Panc1 (cell line): Measurements from ENCODE around the gene EVI5. TPM values are rescaled to one million over a fixed set of nuclear protein-coding genes. Genes with fewer than 3 reads are reported as not detected.

ENCODE experiments used
- ATAC-seq: fragments of 200-7000 bp; cut with Tn5 transposase; 2 replicates; pipeline ENCODE4 v1.9.1; 2020; ENCODE audit warnings: mild to moderate bottlenecking, moderate library complexity
- BruUV-seq: library from RNA; stranded (reverse); fragments of 400-500 nt; replicated peaks from 2 replicates; lab custom pipeline; 2021; lab: Mats Ljungman, UMichigan
- CTCF ChIA-PET: fragments of 300-600 bp; sonication (Branson Sonifier 250); formaldehyde crosslinking; loops from one replicate; lab custom pipeline; 2022; ENCODE audit warnings: antibody characterized with exemption; lab: Charles Lee
- POLR2A ChIA-PET: fragments of 300-600 bp; sonication (Branson Sonifier 250); formaldehyde crosslinking; loops from one replicate; lab custom pipeline; 2022; ENCODE audit warnings: antibody characterized with exemption; lab: Charles Lee
- DNase-seq: peaks from one replicate; pipeline ENCODE4 v3.0.0-alpha.2; 2010; ENCODE audit warnings: low read depth, low spot score
- H3K27ac ChIP-seq: 2 replicates; pipeline ENCODE4 v1.5.1; 2011; ENCODE audit warnings: mild to moderate bottlenecking, low read length, inconsistent platforms
- H3K27me3 ChIP-seq: fragments of 200-500 bp; sonication (Bioruptor generic); 2 replicates; pipeline ENCODE4 v1.6.0; 2014; ENCODE audit warnings: low read length, inconsistent platforms; ENCODE audit not compliant: control insufficient read depth, insufficient read depth
- H3K36me3 ChIP-seq: fragments of 200-500 bp; sonication (Bioruptor generic); 2 replicates; pipeline ENCODE4 v1.5.1; 2014; ENCODE audit warnings: inconsistent platforms, mild to moderate bottlenecking, low read length, moderate library complexity; ENCODE audit not compliant: control insufficient read depth, insufficient read depth
- H3K4me1 ChIP-seq: 2 replicates; pipeline ENCODE4 v1.5.1; 2011; ENCODE audit warnings: inconsistent platforms, mild to moderate bottlenecking, low read length, moderate library complexity; ENCODE audit not compliant: control insufficient read depth, insufficient read depth
- H3K4me3 ChIP-seq, 2 experiments: 2 replicates each; pipeline ENCODE4 v1.5.1; 2011 to 2012; ENCODE audit warnings: low read depth in 2 of 2, low read length in 2 of 2, mild to moderate bottlenecking in 2 of 2, inconsistent platforms in 1 of 2, moderate library complexity in 1 of 2
- H3K9me3 ChIP-seq: fragments of 200-500 bp; sonication (Bioruptor generic); 2 replicates; pipeline ENCODE4 v1.5.1; 2014; ENCODE audit warnings: low read depth, mild to moderate bottlenecking, inconsistent platforms, low read length, moderate library complexity; ENCODE audit not compliant: control insufficient read depth, insufficient read depth
- CTCF ChIP-seq: fragments of 450-650 bp; IDR thresholded peaks from 2 replicates; pipeline ENCODE4 v1.5.1; 2017; ENCODE audit warnings: mild to moderate bottlenecking
- POLR2AphosphoS5 ChIP-seq: IDR thresholded peaks from 2 replicates; pipeline ENCODE4 v1.6.1; 2012; ENCODE audit warnings: mild to moderate bottlenecking, low read depth, low read length, moderate library complexity
- SIN3A ChIP-seq: IDR thresholded peaks from 2 replicates; pipeline ENCODE4 v1.6.1; 2012; ENCODE audit warnings: low read depth, mild to moderate bottlenecking, low read length, moderate library complexity, borderline replicate concordance; ENCODE audit not compliant: insufficient read depth
- TCF7L2 ChIP-seq: IDR thresholded peaks from 2 replicates; pipeline ENCODE4 v1.6.1; 2011; ENCODE audit warnings: mild to moderate bottlenecking, low read depth, low read length, inconsistent platforms
- in situ Hi-C: cut with HindIII; loops from 2 replicates; pipeline ENCODE4 v1.10.0; 2016; ENCODE audit warnings: low sequenced_read_pairs, low pct_unique_long_range_greater_than_20kb
- intact Hi-C: fragments of 100-400 bp; cut with micrococcal nuclease; formaldehyde crosslinking; loops from one replicate; pipeline ENCODE4 v1.10.0; 2022; ENCODE audit not compliant: unreplicated experiment
- total RNA-seq: library from RNA; stranded (reverse); gene quantifications from one replicate; pipeline ENCODE4 v1.2.1, GENCODE V29; 2021; ENCODE audit not compliant: unreplicated experiment
- TF ChIP-seq, protein P1 (sequence below), 2 experiments: IDR thresholded peaks; 2 replicates each; pipeline ENCODE4 v1.6.1; 2011 to 2012; ENCODE audit warnings: low read depth in 2 of 2, control low read depth in 1 of 2, low read length in 1 of 2, mild to moderate bottlenecking in 1 of 2, moderate library complexity in 1 of 2; ENCODE audit not compliant: insufficient read depth in 1 of 2

The EVI5 gene
- total RNA-seq, 1 experiment from 2014 or later = 21.2 TPM

- Histone ChIP-seq H3K4me1 (no peaks in the 10 kb centered on the region), H3K4me3 (no peak overlapping the region), H3K9me3 (no peaks in the 10 kb centered on the region), H3K27me3 (no peaks in the 10 kb centered on the region), H3K36me3 (no peaks in the 10 kb centered on the region), H3K27ac (no peak overlapping the region)
- intact Hi-C loops (no loop called here), in situ Hi-C loops (no loop called here)
- POLR2A ChIA-PET = no interaction called here
- DNase-seq (no peak), ATAC-seq (no peak)
- no peak for TF ChIP-seq TCF7L2
- no peak for TF ChIP-seq SIN3A
- no peak for TF ChIP-seq POLR2AphosphoS5
- no peak for TF ChIP-seq CTCF
- TF ChIP-seq, protein P1, sequence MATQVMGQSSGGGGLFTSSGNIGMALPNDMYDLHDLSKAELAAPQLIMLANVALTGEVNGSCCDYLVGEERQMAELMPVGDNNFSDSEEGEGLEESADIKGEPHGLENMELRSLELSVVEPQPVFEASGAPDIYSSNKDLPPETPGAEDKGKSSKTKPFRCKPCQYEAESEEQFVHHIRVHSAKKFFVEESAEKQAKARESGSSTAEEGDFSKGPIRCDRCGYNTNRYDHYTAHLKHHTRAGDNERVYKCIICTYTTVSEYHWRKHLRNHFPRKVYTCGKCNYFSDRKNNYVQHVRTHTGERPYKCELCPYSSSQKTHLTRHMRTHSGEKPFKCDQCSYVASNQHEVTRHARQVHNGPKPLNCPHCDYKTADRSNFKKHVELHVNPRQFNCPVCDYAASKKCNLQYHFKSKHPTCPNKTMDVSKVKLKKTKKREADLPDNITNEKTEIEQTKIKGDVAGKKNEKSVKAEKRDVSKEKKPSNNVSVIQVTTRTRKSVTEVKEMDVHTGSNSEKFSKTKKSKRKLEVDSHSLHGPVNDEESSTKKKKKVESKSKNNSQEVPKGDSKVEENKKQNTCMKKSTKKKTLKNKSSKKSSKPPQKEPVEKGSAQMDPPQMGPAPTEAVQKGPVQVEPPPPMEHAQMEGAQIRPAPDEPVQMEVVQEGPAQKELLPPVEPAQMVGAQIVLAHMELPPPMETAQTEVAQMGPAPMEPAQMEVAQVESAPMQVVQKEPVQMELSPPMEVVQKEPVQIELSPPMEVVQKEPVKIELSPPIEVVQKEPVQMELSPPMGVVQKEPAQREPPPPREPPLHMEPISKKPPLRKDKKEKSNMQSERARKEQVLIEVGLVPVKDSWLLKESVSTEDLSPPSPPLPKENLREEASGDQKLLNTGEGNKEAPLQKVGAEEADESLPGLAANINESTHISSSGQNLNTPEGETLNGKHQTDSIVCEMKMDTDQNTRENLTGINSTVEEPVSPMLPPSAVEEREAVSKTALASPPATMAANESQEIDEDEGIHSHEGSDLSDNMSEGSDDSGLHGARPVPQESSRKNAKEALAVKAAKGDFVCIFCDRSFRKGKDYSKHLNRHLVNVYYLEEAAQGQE (IDR thresholded peaks at IDR 0.05; ENCODE audit: insufficient read depth in 1 of 2, low read depth in 2 of 2, low read length in 1 of 2) = no peak
- no TSS peak for BruUV-seq
- CTCF ChIA-PET = no interaction called here
Measured at GRCh38 chr1:92465256-92465647, 319.7 kb downstream of the EVI5 start.

GRCh38 chr1:92464588-92465255 is 320.2 kb downstream of the EVI5 start:
- Histone ChIP-seq H3K4me3 (no peak overlapping the region), H3K4me1 (no peaks in the 10 kb centered on the region), H3K27me3 (no peaks in the 10 kb centered on the region), H3K9me3 (no peaks in the 10 kb centered on the region), H3K36me3 (no peaks in the 10 kb centered on the region), H3K27ac (no peak overlapping the region)
- ATAC-seq (no peak), DNase-seq (no peak)
- ChIA-PET CTCF (no interaction called here), POLR2A (no interaction called here)
- BruUV-seq = no TSS peak
- in situ Hi-C loops = no loop called here
- TF ChIP-seq CTCF = no peak
- TF ChIP-seq POLR2AphosphoS5 = no peak
- TF ChIP-seq, protein P1 (IDR thresholded peaks at IDR 0.05; ENCODE audit: insufficient read depth in 1 of 2, low read depth in 2 of 2, low read length in 1 of 2) = no peak
- TF ChIP-seq SIN3A = no peak
- TF ChIP-seq TCF7L2 = no peak
- intact Hi-C loops = no loop called here
